HepG2 (cell line): ENCODE data around the gene PLEKHG5. TPM values are rescaled to one million over a fixed set of nuclear protein-coding genes. Genes with fewer than 3 reads are reported as not detected.

Source experiments
- ARID2 ChIP-seq: sonication (generic); formaldehyde crosslinking; IDR thresholded peaks from 2 replicates; pipeline ENCODE4 v1.8.1; 2022; ENCODE audit warnings: mild to moderate bottlenecking, missing genetic modification reagents, borderline replicate concordance
- FOXP1 ChIP-seq, 2 experiments: fragments of 450-650 bp in 1 of 2; IDR thresholded peaks; 2 replicates each; pipeline ENCODE4 v1.6.1; 2017 to 2018; ENCODE audit warnings: antibody characterized with exemption in 1 of 2
- FUBP1 ChIP-seq: sonication (generic); formaldehyde crosslinking; IDR thresholded peaks from 2 replicates; pipeline ENCODE4 v1.5.1; 2020; ENCODE audit warnings: missing genetic modification reagents, mild to moderate bottlenecking, borderline replicate concordance
- HMGA1 ChIP-seq: sonication (generic); formaldehyde crosslinking; conservative IDR thresholded peaks from 2 replicates; pipeline ENCODE4 v1.4.0; 2020; ENCODE audit warnings: missing genetic modification reagents
- HNRNPL ChIP-seq: fragments of 200-400 bp; formaldehyde crosslinking; IDR thresholded peaks from 2 replicates; pipeline ENCODE4 v1.6.1; 2017; ENCODE audit warnings: mild to moderate bottlenecking, low read depth, low read length
- HNRNPLL ChIP-seq: fragments of 200-400 bp; formaldehyde crosslinking; IDR thresholded peaks from 2 replicates; pipeline ENCODE4 v1.6.1; 2017; ENCODE audit warnings: mild to moderate bottlenecking, low read depth, low read length; ENCODE audit not compliant: poor library complexity, severe bottlenecking
- HOXA9 ChIP-seq: sonication (generic); formaldehyde crosslinking; IDR thresholded peaks from 2 replicates; pipeline ENCODE4 v1.8.1; 2022; ENCODE audit warnings: missing genetic modification reagents, mild to moderate bottlenecking, moderate library complexity, borderline replicate concordance
- JUN ChIP-seq: sonication (generic); formaldehyde crosslinking; IDR thresholded peaks from 2 replicates; pipeline ENCODE4 v1.4.0; 2020; ENCODE audit warnings: mild to moderate bottlenecking, missing genetic modification reagents
- POLR2AphosphoS2 ChIP-seq: IDR thresholded peaks from 2 replicates; pipeline ENCODE4 v1.6.1; 2011; ENCODE audit warnings: low read depth, low read length, improper control_type of control experiment
- RFX1 ChIP-seq: fragments of 450-650 bp; IDR thresholded peaks from 2 replicates; pipeline ENCODE4 v1.6.1; 2017
- TFDP1 ChIP-seq: IDR thresholded peaks from 2 replicates; pipeline ENCODE4 v1.6.1; 2016; ENCODE audit warnings: missing compliant biosample characterization, missing genetic modification reagents, borderline replicate concordance
- ZNF142 ChIP-seq: sonication (generic); formaldehyde crosslinking; IDR thresholded peaks from 2 replicates; pipeline ENCODE4 v1.4.0; 2020; ENCODE audit warnings: missing genetic modification reagents
- ZNF33B ChIP-seq: sonication (generic); formaldehyde crosslinking; IDR thresholded peaks from 2 replicates; pipeline ENCODE4 v1.5.1; 2020; ENCODE audit warnings: mild to moderate bottlenecking, missing genetic modification reagents
- ZNF446 ChIP-seq: sonication (generic); formaldehyde crosslinking; IDR thresholded peaks from 2 replicates; pipeline ENCODE4 v1.5.0; 2020; ENCODE audit warnings: mild to moderate bottlenecking, missing genetic modification reagents
- ZNF513 ChIP-seq: sonication (generic); formaldehyde crosslinking; conservative IDR thresholded peaks from 2 replicates; pipeline ENCODE4 v1.5.0; 2020; ENCODE audit warnings: missing genetic modification reagents
- ZNF546 ChIP-seq: sonication (generic); formaldehyde crosslinking; conservative IDR thresholded peaks from 2 replicates; pipeline ENCODE4 v1.8.1; 2023; ENCODE audit warnings: mild to moderate bottlenecking, missing genetic modification reagents
- ZNF720 ChIP-seq: sonication (generic); formaldehyde crosslinking; IDR thresholded peaks from 2 replicates; pipeline ENCODE4 v1.4.0; 2020; ENCODE audit warnings: missing genetic modification reagents
- ZNF749 ChIP-seq: sonication (generic); formaldehyde crosslinking; IDR thresholded peaks from 2 replicates; pipeline ENCODE4 v1.8.0; 2022; ENCODE audit warnings: mild to moderate bottlenecking, missing genetic modification reagents, moderate library complexity, borderline replicate concordance
- polyA plus RNA-seq, 8 experiments: library from polyadenylated mRNA; depleted of rRNA in 3 of 8; stranded (reverse) in 7 of 8; unstranded in 1 of 8; fragments of >200 nt; fragmentation: Illumina TruSeq in 4 of 8; extraction: Trizol in 4 of 8; gene quantifications; 2 replicates each; pipeline versions ENCODE4 v1.2.1 to v1.2.3, GENCODE V29; 2011 to 2016; ENCODE audit warnings: low read depth in 4 of 8, missing spikeins in 1 of 8, mixed read lengths in 1 of 8; ENCODE audit not compliant: insufficient read depth in 1 of 8
- total RNA-seq, 5 experiments: library from RNA; depleted of rRNA; stranded (reverse); fragments of >200 nt; fragmentation: Illumina TruSeq; extraction: Trizol; gene quantifications; 2 replicates each; pipeline ENCODE4 v1.2.3, GENCODE V29; 2016; ENCODE audit warnings: low read depth in 1 of 5

The PLEKHG5 gene
- total and polyA plus RNA-seq, 2 of the 13 experiments (the other 11 are each of a cell fraction or from before 2014, with no cell fraction given) = 1.9 to 3.5 TPM

GRCh38 chr1:6447016-6447817 is 44.2 kb downstream of the PLEKHG5 start (continued):
- 0 out of 2 replicates have a peak, but pooled peaks have one; percentile 45 for TF ChIP-seq ZNF142 (CRISPR knock-in tag)
- TF ChIP-seq FOXP1 (IDR thresholded peaks at IDR 0.05) = no peak
- peak; percentile 71 for TF ChIP-seq FOXP1 (CRISPR knock-in tag; IDR thresholded peaks at IDR 0.05)
- peak; percentile 91; the same call in 1 of the 2 replicates for TF ChIP-seq HNRNPL
- TF ChIP-seq ZNF720 = no peak
- peak; percentile 98 for TF ChIP-seq ZNF446 (CRISPR knock-in tag)
- TF ChIP-seq JUN (CRISPR knock-in tag) = no peak
- TF ChIP-seq POLR2AphosphoS2 = no peak
- TF ChIP-seq RFX1 = no peak
- no peak for TF ChIP-seq TFDP1 (CRISPR knock-in tag)
- TF ChIP-seq FUBP1 (CRISPR knock-in tag) = 0 out of 2 replicates have a peak, but pooled peaks have one; percentile 30
- TF ChIP-seq ZNF513 (CRISPR knock-in tag) = no peak
- peak; percentile 71 for TF ChIP-seq HNRNPLL
- TF ChIP-seq HOXA9 (CRISPR knock-in tag) = no peak; the same call in 1 of the 2 replicates
- TF ChIP-seq HMGA1 (CRISPR knock-in tag) = no peak
- peak; percentile 61; the same call in 1 of the 2 replicates for TF ChIP-seq ARID2 (CRISPR knock-in tag)
- TF ChIP-seq ZNF546 = peak; percentile 74; the same call in 1 of the 2 replicates
- no peak for TF ChIP-seq ZNF33B
- no peak for TF ChIP-seq ZNF749
